ENCODE measurements around the gene MAML2.

DNA sequence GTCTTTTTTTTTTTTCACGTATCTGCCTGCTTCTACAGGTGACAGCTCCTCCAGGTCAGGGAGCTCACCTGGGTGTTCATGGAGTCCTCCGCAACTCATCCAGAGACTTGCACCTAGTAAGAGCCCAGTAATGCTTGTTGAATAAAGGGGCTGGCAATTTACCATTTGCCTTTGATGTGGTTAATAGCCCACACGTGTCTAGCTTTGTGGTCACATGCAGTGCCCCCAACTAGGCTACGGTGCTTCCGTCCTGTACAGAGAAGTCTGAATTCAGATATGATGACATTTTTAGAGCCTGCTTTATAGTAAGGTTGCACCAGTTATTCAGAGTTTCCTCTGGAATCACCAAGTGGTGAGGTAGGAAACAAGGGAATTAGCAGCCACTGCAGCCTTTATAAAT is 219.7 kb downstream of the MAML2 start:
- TF ChIP-seq, protein P1, sequence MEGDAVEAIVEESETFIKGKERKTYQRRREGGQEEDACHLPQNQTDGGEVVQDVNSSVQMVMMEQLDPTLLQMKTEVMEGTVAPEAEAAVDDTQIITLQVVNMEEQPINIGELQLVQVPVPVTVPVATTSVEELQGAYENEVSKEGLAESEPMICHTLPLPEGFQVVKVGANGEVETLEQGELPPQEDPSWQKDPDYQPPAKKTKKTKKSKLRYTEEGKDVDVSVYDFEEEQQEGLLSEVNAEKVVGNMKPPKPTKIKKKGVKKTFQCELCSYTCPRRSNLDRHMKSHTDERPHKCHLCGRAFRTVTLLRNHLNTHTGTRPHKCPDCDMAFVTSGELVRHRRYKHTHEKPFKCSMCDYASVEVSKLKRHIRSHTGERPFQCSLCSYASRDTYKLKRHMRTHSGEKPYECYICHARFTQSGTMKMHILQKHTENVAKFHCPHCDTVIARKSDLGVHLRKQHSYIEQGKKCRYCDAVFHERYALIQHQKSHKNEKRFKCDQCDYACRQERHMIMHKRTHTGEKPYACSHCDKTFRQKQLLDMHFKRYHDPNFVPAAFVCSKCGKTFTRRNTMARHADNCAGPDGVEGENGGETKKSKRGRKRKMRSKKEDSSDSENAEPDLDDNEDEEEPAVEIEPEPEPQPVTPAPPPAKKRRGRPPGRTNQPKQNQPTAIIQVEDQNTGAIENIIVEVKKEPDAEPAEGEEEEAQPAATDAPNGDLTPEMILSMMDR (conservative IDR thresholded peaks at IDR 0.05; ENCODE audit: low read length): no peak
- TF ChIP-seq EZH2phosphoT487 (IDR thresholded peaks at IDR 0.05; ENCODE audit: borderline replicate concordance, low read depth, low read length): no peak
